ENCODE measurements around the gene PDE3A. TPM values are rescaled to one million over a fixed set of nuclear protein-coding genes. Genes with fewer than 3 reads are reported as not detected.

The PDE3A gene
- polyA plus RNA-seq, 3 donors: 0.10 TPM; not detected in 2

- no peaks in the 10 kb centered on the region for H3K27me3 ChIP-seq (ENCODE audit: control insufficient read depth in 2 of 2, insufficient read depth in 2 of 2, low read length in 2 of 2)
- no peaks in the 10 kb centered on the region for H4K20me1 ChIP-seq (ENCODE audit: insufficient read depth, low read length)
- H3K4me1 Mint-ChIP-seq: no peaks in the 10 kb centered on the region
- no peaks in the 10 kb centered on the region for H3K4me1 ChIP-seq (ENCODE audit: control insufficient read depth in 1 of 2, insufficient read depth in 2 of 2, low read length in 2 of 2)
- H3K27ac Mint-ChIP-seq: no peak overlapping the region
- no peak overlapping the region for H3K9ac ChIP-seq (ENCODE audit: insufficient read depth, low read length, poor library complexity, severe bottlenecking)
- no peak overlapping the region for H2AFZ ChIP-seq (ENCODE audit: insufficient read depth, low read depth, low read length, poor library complexity, severe bottlenecking)
- H3K9me3 Mint-ChIP-seq: peaks cover 0 to 10% (median 2%) of the 10 kb centered on the region in 7 donors
- H3K36me3 Mint-ChIP-seq: no peaks in the 10 kb centered on the region
- H3K4me2 ChIP-seq (replicated peaks; ENCODE audit: extremely low read depth, low read length, poor library complexity, severe bottlenecking): no peak overlapping the region
- 92% methylated on average over 3 of the region's 4 CpGs for WGBS (ENCODE audit: insufficient coverage)
- DNase-seq: no peak
- H3K27ac ChIP-seq (ENCODE audit: low read depth in 1 of 2, low read length in 2 of 2): no peak overlapping the region
- intact Hi-C loops (cut with micrococcal nuclease): no loop called here
- no peaks in the 10 kb centered on the region for H3K36me3 ChIP-seq (replicated peaks in 1 of 2; ENCODE audit: control insufficient read depth in 1 of 2, insufficient read depth in 2 of 2, low read length in 2 of 2)
- no peak for TF ChIP-seq CTCF (IDR thresholded peaks at IDR 0.05)
- no peaks in the 10 kb centered on the region for H3K79me2 ChIP-seq (ENCODE audit: insufficient read depth, low read length)
- H3K4me3 ChIP-seq (replicated peaks in 1 of 3; ENCODE audit: low read depth in 2 of 3, low read length in 3 of 3): no peak overlapping the region
- H3K27me3 Mint-ChIP-seq (ENCODE audit: low read depth in 3 of 3): peaks cover 0 to 2% (median 1%) of the 10 kb centered on the region in 3 donors
- no peak overlapping the region for H3K4me3 Mint-ChIP-seq
- H3K9me3 ChIP-seq (replicated peaks in 1 of 2; ENCODE audit: control insufficient read depth in 1 of 2, insufficient read depth in 1 of 2, low read length in 2 of 2): peaks cover 0 to 5% of the 10 kb centered on the region in 2 donors
These were observed 156.8 kb downstream of the PDE3A start for GRCh38 chr12:20525064-20525610.

- H3K9me3 Mint-ChIP-seq: peaks cover 0 to 5% (median 1%) of the 10 kb centered on the region in 7 donors
- Histone ChIP-seq H3K27ac (ENCODE audit: low read depth in 1 of 2, low read length in 2 of 2) (no peak overlapping the region), H3K9ac (ENCODE audit: insufficient read depth, low read length, poor library complexity, severe bottlenecking) (no peak overlapping the region), H3K4me3 (replicated peaks in 1 of 3; ENCODE audit: low read depth in 2 of 3, low read length in 3 of 3) (no peak overlapping the region), H3K4me2 (replicated peaks; ENCODE audit: extremely low read depth, low read length, poor library complexity, severe bottlenecking) (no peak overlapping the region), H4K20me1 (ENCODE audit: insufficient read depth, low read length) (no peaks in the 10 kb centered on the region), H3K36me3 (replicated peaks in 1 of 2; ENCODE audit: control insufficient read depth in 1 of 2, insufficient read depth in 2 of 2, low read length in 2 of 2) (no peaks in the 10 kb centered on the region), H3K4me1 (ENCODE audit: control insufficient read depth in 1 of 2, insufficient read depth in 2 of 2, low read length in 2 of 2) (no peaks in the 10 kb centered on the region), H3K79me2 (ENCODE audit: insufficient read depth, low read length) (no peaks in the 10 kb centered on the region), H3K27me3 (ENCODE audit: control insufficient read depth in 2 of 2, insufficient read depth in 2 of 2, low read length in 2 of 2) (no peaks in the 10 kb centered on the region), H3K9me3 (replicated peaks in 1 of 2; ENCODE audit: control insufficient read depth in 1 of 2, insufficient read depth in 1 of 2, low read length in 2 of 2) (no peaks in the 10 kb centered on the region), H2AFZ (ENCODE audit: insufficient read depth, low read depth, low read length, poor library complexity, severe bottlenecking) (no peak overlapping the region)
- WGBS (ENCODE audit: insufficient coverage): no CpG with 5 or more reads among the region's 8 CpGs
- H3K36me3 Mint-ChIP-seq: no peaks in the 10 kb centered on the region
- no peak for TF ChIP-seq CTCF (IDR thresholded peaks at IDR 0.05)
- no peaks in the 10 kb centered on the region for H3K4me1 Mint-ChIP-seq
- DNase-seq: no peak
- no peak overlapping the region for H3K27ac Mint-ChIP-seq
- peaks cover 0 to 1% (median 0%) of the 10 kb centered on the region in 3 donors for H3K27me3 Mint-ChIP-seq (ENCODE audit: low read depth in 3 of 3)
- intact Hi-C loops (cut with micrococcal nuclease): no loop called here
- no peak overlapping the region for H3K4me3 Mint-ChIP-seq
These were observed 159.3 kb downstream of the PDE3A start for GRCh38 chr12:20527417-20528163.

All from CD14-positive monocyte (primary cell).